ENCODE results near the gene ENTR1.

DNA sequence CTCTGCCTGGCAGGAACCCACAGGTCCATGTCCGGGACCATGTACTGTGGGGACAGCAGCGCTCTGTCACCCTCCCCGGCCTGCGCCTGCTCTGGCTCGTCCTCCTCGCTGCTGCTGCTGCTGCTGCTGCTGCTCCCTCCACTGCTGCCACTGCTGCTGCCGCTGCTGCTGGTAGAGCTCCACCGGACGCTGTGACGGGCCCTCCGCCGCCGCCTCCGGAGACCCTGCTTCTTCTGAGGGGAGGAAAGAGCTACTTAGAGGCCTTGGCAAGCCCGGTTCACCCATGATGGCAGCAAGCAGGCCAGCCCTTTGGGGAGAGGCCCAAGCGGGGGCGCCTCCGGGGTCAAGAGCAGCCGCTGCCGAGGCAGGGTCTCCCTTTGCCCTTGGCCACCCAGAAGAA, 27.0 kb downstream of the ENTR1 start:
- TF ChIP-seq CTCF (IDR thresholded peaks at IDR 0.05) = no peak
- TF ChIP-seq POLR2A (IDR thresholded peaks at IDR 0.05) = no peak
- no peak for TF ChIP-seq POLR2AphosphoS5 (IDR thresholded peaks at IDR 0.05; ENCODE audit: insufficient read depth in 1 of 2, low read depth in 1 of 2)

Measured in vagina (tissue), 2 donors.